Measurements from ENCODE around the gene HCN4.
A peak's percentile ranks its signal among the peaks of the same experiment; 100 is the strongest.

The HCN4 gene

GRCh38 chr15:73375755-73376305 lies 7.1 kb upstream of the HCN4 start:
- DNase-seq: no peak

GRCh38 chr15:73375012-73375411 lies 6.3 kb upstream of the HCN4 start:
- no peak for DNase-seq

GRCh38 chr15:73374604-73375003 lies 5.8 kb upstream of the HCN4 start:
- no peak for DNase-seq

GRCh38 chr15:73373221-73373620 lies 4.5 kb upstream of the HCN4 start:
- no peak for DNase-seq

- DNase-seq: no peak
These were observed 3.1 kb upstream of the HCN4 start for GRCh38 chr15:73371812-73372211.

GRCh38 chr15:73370151-73370550 lies 1.4 kb upstream of the HCN4 start:
- DNase-seq: no peak

- DNase-seq: no peak
These were observed 466 bp upstream of the HCN4 start for GRCh38 chr15:73369154-73369694.

GRCh38 chr15:73367624-73368300 lies 996 bp downstream of the HCN4 start:
- no peak for DNase-seq

- no peak for DNase-seq
These were observed 1.8 kb downstream of the HCN4 start for GRCh38 chr15:73366766-73367623.

- no peak for DNase-seq
These were observed 4.7 kb downstream of the HCN4 start for GRCh38 chr15:73364070-73364469.

- no peak for DNase-seq
These were observed 5.9 kb downstream of the HCN4 start for GRCh38 chr15:73362900-73363299.

- no peak for DNase-seq
These were observed 7.4 kb downstream of the HCN4 start for GRCh38 chr15:73361337-73361736.

- no peak for DNase-seq
These were observed 9.1 kb downstream of the HCN4 start for GRCh38 chr15:73359651-73360050.

- no peak for DNase-seq
These were observed 10.6 kb downstream of the HCN4 start for GRCh38 chr15:73357999-73358665.

GRCh38 chr15:73355612-73356265 lies 13.0 kb downstream of the HCN4 start:
- no peak for DNase-seq

GRCh38 chr15:73354241-73354640 lies 14.5 kb downstream of the HCN4 start:
- no peak for DNase-seq

GRCh38 chr15:73353734-73354133 lies 15.0 kb downstream of the HCN4 start:
- DNase-seq: no peak

- no peak for DNase-seq
These were observed 16.7 kb downstream of the HCN4 start for GRCh38 chr15:73352082-73352481.

GRCh38 chr15:73349191-73349590 lies 19.6 kb downstream of the HCN4 start:
- DNase-seq: no peak

- DNase-seq: peak; percentile 9
These were observed 21.9 kb downstream of the HCN4 start for GRCh38 chr15:73346735-73347312.

GRCh38 chr15:73345658-73346057 lies 23.1 kb downstream of the HCN4 start:
- DNase-seq: no peak

GRCh38 chr15:73344056-73344455 lies 24.7 kb downstream of the HCN4 start:
- DNase-seq: no peak
